GM12878 (cell line): ENCODE measurements around the gene ATXN1. TPM values are rescaled to one million over a fixed set of nuclear protein-coding genes. Genes with fewer than 3 reads are reported as not detected.

Source experiments
- ATAC-seq: fragments of 200-7000 bp; cut with Tn5 transposase; 3 replicates; pipeline ENCODE4 v1.9.1; 2020; ENCODE audit warnings: mild to moderate bottlenecking, moderate library complexity
- BruUV-seq: library from RNA; stranded (reverse); fragments of 400-500 nt; replicated peaks from 2 replicates; lab custom pipeline; 2021; lab: Mats Ljungman, UMichigan
- CTCF ChIA-PET: fragments of 300-600 bp; sonication (Branson Sonifier 250); formaldehyde crosslinking; extraction: SDS; loops from one replicate; lab custom pipeline; 2021; ENCODE audit warnings: inconsistent platforms; lab: Yijun Ruan, JAX
- POLR2A ChIA-PET: fragments of 350-600 bp; formaldehyde crosslinking; extraction: SDS; loops from one replicate; lab custom pipeline; 2021; ENCODE audit warnings: inconsistent platforms; lab: Charles Lee
- RAD21 ChIA-PET: fragments of 300-600 bp; sonication (Branson Sonifier 250); formaldehyde crosslinking; loops from one replicate; lab custom pipeline; 2023; ENCODE audit warnings: antibody characterized with exemption; ENCODE audit not compliant: unreplicated experiment; lab: Charles Lee
- SMC1A ChIA-PET: fragments of 300-600 bp; sonication (Branson Sonifier 250); formaldehyde crosslinking; loops from one replicate; lab custom pipeline; 2023; ENCODE audit not compliant: unreplicated experiment, uncharacterized antibody; lab: Charles Lee
- DNase-seq: peaks from one replicate; pipeline ENCODE4 v3.0.0-alpha.2; 2011; ENCODE audit warnings: low read depth, low spot score
- FAIRE-seq: peaks from 3 replicates; lab custom pipeline; 2011; peaks lifted over from hg19 to GRCh38; lab: Jason Lieb, UNC
- H2AFZ ChIP-seq: 2 replicates; pipeline ENCODE4 v1.6.0; 2011; ENCODE audit warnings: low read depth, low read length, control low read depth; ENCODE audit not compliant: control insufficient read depth
- H3K27ac ChIP-seq: 2 replicates; pipeline ENCODE4 v1.5.1; 2011; ENCODE audit warnings: control low read depth; ENCODE audit not compliant: control insufficient read depth, insufficient read depth
- H3K27me3 ChIP-seq, 2 experiments: replicated peaks in 1 of 2; 2 replicates each; pipeline versions ENCODE4 v1.6.0 to v1.6.1; 2011; ENCODE audit warnings: low read length in 1 of 2; ENCODE audit not compliant: control insufficient read depth in 2 of 2, insufficient read depth in 2 of 2
- H3K36me3 ChIP-seq, 2 experiments: 2 replicates each; pipeline ENCODE4 v1.5.1; 2011; ENCODE audit warnings: low read length in 1 of 2; ENCODE audit not compliant: control insufficient read depth in 2 of 2, insufficient read depth in 2 of 2
- H3K4me1 ChIP-seq: 2 replicates; pipeline ENCODE4 v1.6.1; 2011; ENCODE audit warnings: mild to moderate bottlenecking, low read length, moderate library complexity, mixed read lengths; ENCODE audit not compliant: control insufficient read depth, insufficient read depth
- H3K4me2 ChIP-seq: 2 replicates; pipeline ENCODE4 v1.6.0; 2011; ENCODE audit warnings: control low read depth; ENCODE audit not compliant: control insufficient read depth, insufficient read depth
- H3K4me3 ChIP-seq: fragments of 200-600 bp; sonication (generic); 2 replicates; pipeline ENCODE4 v1.5.1; 2016
- H3K79me2 ChIP-seq: 2 replicates; pipeline ENCODE4 v1.6.0; 2011; ENCODE audit warnings: low read length; ENCODE audit not compliant: control insufficient read depth, insufficient read depth
- H3K9ac ChIP-seq: 2 replicates; pipeline ENCODE4 v1.8.0; 2011; ENCODE audit warnings: low read length, control low read depth, mixed read lengths; ENCODE audit not compliant: control insufficient read depth, insufficient read depth
- H3K9me3 ChIP-seq: replicated peaks from 3 replicates; pipeline ENCODE4 v1.5.1; 2011; ENCODE audit warnings: mild to moderate bottlenecking, low read length; ENCODE audit not compliant: control insufficient read depth, insufficient read depth
- H4K20me1 ChIP-seq: 2 replicates; pipeline ENCODE4 v1.6.0; 2011; ENCODE audit not compliant: control insufficient read depth, insufficient read depth
- BACH1 ChIP-seq: fragments of 450-650 bp; IDR thresholded peaks from 2 replicates; pipeline ENCODE4 v1.6.1; 2017; ENCODE audit warnings: mild to moderate bottlenecking, borderline replicate concordance
- CREM ChIP-seq: IDR thresholded peaks from 2 replicates; pipeline ENCODE4 v1.6.1; 2014; ENCODE audit warnings: antibody characterized with exemption, low read depth
- FOS ChIP-seq: IDR thresholded peaks from 3 replicates; pipeline ENCODE4 v1.6.1; 2011; ENCODE audit warnings: borderline replicate concordance; ENCODE audit not compliant: insufficient read length; ENCODE audit errors: extremely low read depth
- NRF1 ChIP-seq: conservative IDR thresholded peaks from 2 replicates; pipeline ENCODE4 v1.6.1; 2011; ENCODE audit warnings: mild to moderate bottlenecking, low read depth, low read length, improper control_type of control experiment
- STAT1 ChIP-seq: fragments of 450-650 bp; conservative IDR thresholded peaks from 2 replicates; pipeline ENCODE4 v1.6.1; 2014; ENCODE audit warnings: antibody characterized with exemption, mild to moderate bottlenecking
- STAT3 ChIP-seq: IDR thresholded peaks from 2 replicates; pipeline ENCODE4 v1.6.1; 2011; ENCODE audit warnings: low read depth, low read length, improper control_type of control experiment
- ZNF622 ChIP-seq: fragments of 450-650 bp; IDR thresholded peaks from 2 replicates; pipeline ENCODE4 v1.6.1; 2017; ENCODE audit warnings: mild to moderate bottlenecking, inconsistent platforms
- ZZZ3 ChIP-seq: IDR thresholded peaks from 2 replicates; pipeline ENCODE4 v1.6.1; 2011; ENCODE audit warnings: low read depth; ENCODE audit not compliant: control insufficient read depth, insufficient read length
- WGBS: methylation state at CpG from one replicate; pipeline ENCODE4 v1.1.6; 2016; ENCODE audit warnings: low lambda C conversion rate; ENCODE audit not compliant: insufficient replicate concordance, insufficient coverage; ENCODE audit errors: missing lambda C conversion rate; 5-methylcytosine and 5-hydroxymethylcytosine counted together
- in situ Hi-C: fragments of 300-500 bp; cut with MboI; formaldehyde crosslinking; loops from 9 replicates; pipeline ENCODE4 v1.14.3; 2018; ENCODE audit warnings: mixed read lengths
- intact Hi-C: fragments of 100-400 bp; cut with micrococcal nuclease; formaldehyde crosslinking; loops from one replicate; pipeline ENCODE4 v1.14.2; 2022; ENCODE audit not compliant: unreplicated experiment
- polyA plus RNA-seq, 11 experiments: library from polyadenylated mRNA; depleted of rRNA in 4 of 11; unstranded in 6 of 11; stranded (reverse) in 5 of 11; fragments of >200 nt; fragmentation: Nextera tagmentation in 4 of 11; fragmentation: Illumina TruSeq in 1 of 11; extraction: Ambion mirVana in 4 of 11; extraction: Trizol in 1 of 11; gene quantifications; 1 replicate in 1 of 11; 2 replicates in 10 of 11; pipeline versions ENCODE4 v1.2.1 to v1.2.3, GENCODE V29; 2011 to 2016; ENCODE audit warnings: inconsistent platforms in 2 of 11, missing spikeins in 2 of 11, low read depth in 1 of 11
- total RNA-seq, 4 experiments: library from RNA; depleted of rRNA in 3 of 4; stranded (reverse); fragments of >200 nt in 3 of 4; fragmentation: Illumina TruSeq in 1 of 4; extraction: Trizol in 1 of 4; gene quantifications; 2 replicates each; pipeline versions ENCODE4 v1.2.1 to v1.2.3, GENCODE V29; 2013 to 2021
- TF ChIP-seq, protein P1 (sequence below): fragments of 450-650 bp; IDR thresholded peaks from 2 replicates; pipeline ENCODE4 v1.6.1; 2016; ENCODE audit warnings: mild to moderate bottlenecking
- TF ChIP-seq, protein P2 (sequence below): fragments of 450-650 bp; formaldehyde crosslinking; IDR thresholded peaks from 2 replicates; pipeline ENCODE4 v1.5.0; 2022; ENCODE audit warnings: mild to moderate bottlenecking, missing genetic modification characterization
- TF ChIP-seq, protein P3 (sequence below): IDR thresholded peaks from 2 replicates; pipeline ENCODE4 v1.6.1; 2011; ENCODE audit warnings: low read depth, low read length, improper control_type of control experiment, borderline replicate concordance

The ATXN1 gene
- total and polyA plus RNA-seq, 10 of the 15 experiments (the other 5 are each of a cell fraction or from before 2014, with no cell fraction given), result 12.2 to 51.2 (median 20.5) TPM

DNA sequence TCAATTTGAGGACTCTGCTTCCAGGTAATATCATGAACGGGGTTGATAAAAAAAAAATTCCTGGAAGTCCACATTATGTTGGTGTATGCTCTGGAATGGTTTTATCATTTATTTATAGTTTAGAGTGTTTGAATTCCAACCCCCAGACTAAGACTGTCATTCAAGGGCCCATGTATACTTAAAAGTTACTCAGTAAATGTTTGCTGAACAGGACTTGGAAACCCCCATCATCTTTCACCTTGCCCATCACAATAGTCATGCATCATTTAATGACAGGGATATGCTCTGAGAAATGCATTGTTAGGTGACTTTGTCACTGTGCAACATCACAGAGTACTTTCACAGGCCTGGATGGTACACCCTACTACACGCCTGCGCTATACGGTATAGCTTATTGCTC is 104.8 kb downstream of the ATXN1 start:
- peaks cover 3 to 4% of the 10 kb centered on the region in 2 experiments; a peak in 2 of 4 replicates for H3K36me3 ChIP-seq
- no peak overlapping the region for H2AFZ ChIP-seq
- intact Hi-C loops, result no loop called here
- no peak overlapping the region for H3K4me2 ChIP-seq
- no peak for DNase-seq
- H3K4me3 ChIP-seq, result no peak overlapping the region
- H3K4me1 ChIP-seq, result peaks cover 47% of the 10 kb centered on the region
- no peaks in the 10 kb centered on the region for H3K79me2 ChIP-seq
- no peak for FAIRE-seq
- no peak overlapping the region for H3K27ac ChIP-seq
- in situ Hi-C loops, result no loop called here
- ChIA-PET POLR2A (no interaction called here), SMC1A (interaction anchor here (2.3 kb wide), 1 partner anchor 12 kb away, joined by 9 read pairs; no protein-coding TSS in a partner anchor), CTCF (interaction anchor here (0.7 to 1.5 kb wide), 2 partner anchors 107 to 459 kb away, joined by 3 to 5 read pairs; no protein-coding TSS in a partner anchor), RAD21 (interaction anchor here (1.3 to 3.1 kb wide), 2 partner anchors 15 to 101 kb away, joined by 4 to 12 read pairs; no protein-coding TSS in a partner anchor)
- no peak overlapping the region for H3K9ac ChIP-seq
- peaks cover 2% of the 10 kb centered on the region; the same call in 2 of the 3 replicates for H3K9me3 ChIP-seq
- no peak for ATAC-seq
- TF ChIP-seq BACH1, result no peak
- TF ChIP-seq, protein P1, sequence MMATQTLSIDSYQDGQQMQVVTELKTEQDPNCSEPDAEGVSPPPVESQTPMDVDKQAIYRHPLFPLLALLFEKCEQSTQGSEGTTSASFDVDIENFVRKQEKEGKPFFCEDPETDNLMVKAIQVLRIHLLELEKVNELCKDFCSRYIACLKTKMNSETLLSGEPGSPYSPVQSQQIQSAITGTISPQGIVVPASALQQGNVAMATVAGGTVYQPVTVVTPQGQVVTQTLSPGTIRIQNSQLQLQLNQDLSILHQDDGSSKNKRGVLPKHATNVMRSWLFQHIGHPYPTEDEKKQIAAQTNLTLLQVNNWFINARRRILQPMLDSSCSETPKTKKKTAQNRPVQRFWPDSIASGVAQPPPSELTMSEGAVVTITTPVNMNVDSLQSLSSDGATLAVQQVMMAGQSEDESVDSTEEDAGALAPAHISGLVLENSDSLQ, result peak; percentile 42; the same call in 1 of the 2 replicates
- H3K27me3 ChIP-seq, result no peaks in the 10 kb centered on the region
- 96% methylated on average over 4 of the region's 4 CpGs for WGBS
- no peaks in the 10 kb centered on the region; the same call in 1 of the 2 replicates for H4K20me1 ChIP-seq
- TSS peak; percentile 14 for BruUV-seq

DNA sequence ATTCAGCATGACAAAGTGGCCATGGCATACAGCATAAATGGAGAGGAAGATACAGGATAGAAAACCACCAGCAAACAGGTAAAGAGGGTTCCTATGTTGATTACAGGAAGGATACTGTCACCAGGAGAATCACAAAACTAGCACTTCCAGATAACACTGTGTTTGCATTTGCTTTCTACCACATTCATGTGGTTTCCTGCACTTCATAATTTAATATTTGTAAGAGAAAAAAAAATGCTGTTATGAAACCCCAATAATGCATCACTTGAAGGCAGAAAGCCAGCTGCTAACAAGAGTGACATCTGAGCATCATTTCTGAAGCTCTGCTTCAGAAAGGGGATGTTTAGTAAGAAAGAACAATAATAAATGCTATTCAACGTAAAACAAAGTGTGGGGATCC is 106.6 kb downstream of the ATXN1 start:
- ChIA-PET RAD21 (interaction anchor here (1.2 to 2.0 kb wide), 3 partner anchors 14 to 53 kb away, joined by 4 to 5 read pairs (median 4); no protein-coding TSS in a partner anchor), SMC1A (interaction anchor here (0.6 to 1.3 kb wide), 4 partner anchors 54 to 166 kb away, joined by 3 read pairs; no protein-coding TSS in a partner anchor), POLR2A (interaction anchor here (0.5 kb wide), 2 partner anchors 11 to 76 kb away, joined by 3 read pairs; no protein-coding TSS in a partner anchor), CTCF (interaction anchor here (1.1 kb wide), 1 partner anchor 52 kb away, joined by 4 read pairs; no protein-coding TSS in a partner anchor)
- intact Hi-C loops, result loop anchor here (2.0 to 5.0 kb wide), 2 partner anchors 58 to 108 kb away; partner anchors contain the start of gene ATXN1
- in situ Hi-C loops, result no loop called here
- Histone ChIP-seq H4K20me1 (no peaks in the 10 kb centered on the region; the same call in 1 of the 2 replicates), H3K79me2 (no peaks in the 10 kb centered on the region), H3K4me1 (peaks cover 44% of the 10 kb centered on the region), H3K27me3 (no peaks in the 10 kb centered on the region), H3K9ac (no peak overlapping the region), H3K4me3 (no peak overlapping the region), H2AFZ (no peak overlapping the region), H3K27ac (no peak overlapping the region), H3K9me3 (no peaks in the 10 kb centered on the region), H3K36me3 (peaks cover 2 to 3% of the 10 kb centered on the region in 2 experiments; a peak in 1 of 4 replicates), H3K4me2 (no peak overlapping the region)
- 0% methylated on average over 1 of the region's 1 CpG for WGBS
- FAIRE-seq, result no peak
- ATAC-seq, result peak; percentile 48
- no TSS peak for BruUV-seq
- DNase-seq, result no peak
- TF ChIP-seq, protein P2, sequence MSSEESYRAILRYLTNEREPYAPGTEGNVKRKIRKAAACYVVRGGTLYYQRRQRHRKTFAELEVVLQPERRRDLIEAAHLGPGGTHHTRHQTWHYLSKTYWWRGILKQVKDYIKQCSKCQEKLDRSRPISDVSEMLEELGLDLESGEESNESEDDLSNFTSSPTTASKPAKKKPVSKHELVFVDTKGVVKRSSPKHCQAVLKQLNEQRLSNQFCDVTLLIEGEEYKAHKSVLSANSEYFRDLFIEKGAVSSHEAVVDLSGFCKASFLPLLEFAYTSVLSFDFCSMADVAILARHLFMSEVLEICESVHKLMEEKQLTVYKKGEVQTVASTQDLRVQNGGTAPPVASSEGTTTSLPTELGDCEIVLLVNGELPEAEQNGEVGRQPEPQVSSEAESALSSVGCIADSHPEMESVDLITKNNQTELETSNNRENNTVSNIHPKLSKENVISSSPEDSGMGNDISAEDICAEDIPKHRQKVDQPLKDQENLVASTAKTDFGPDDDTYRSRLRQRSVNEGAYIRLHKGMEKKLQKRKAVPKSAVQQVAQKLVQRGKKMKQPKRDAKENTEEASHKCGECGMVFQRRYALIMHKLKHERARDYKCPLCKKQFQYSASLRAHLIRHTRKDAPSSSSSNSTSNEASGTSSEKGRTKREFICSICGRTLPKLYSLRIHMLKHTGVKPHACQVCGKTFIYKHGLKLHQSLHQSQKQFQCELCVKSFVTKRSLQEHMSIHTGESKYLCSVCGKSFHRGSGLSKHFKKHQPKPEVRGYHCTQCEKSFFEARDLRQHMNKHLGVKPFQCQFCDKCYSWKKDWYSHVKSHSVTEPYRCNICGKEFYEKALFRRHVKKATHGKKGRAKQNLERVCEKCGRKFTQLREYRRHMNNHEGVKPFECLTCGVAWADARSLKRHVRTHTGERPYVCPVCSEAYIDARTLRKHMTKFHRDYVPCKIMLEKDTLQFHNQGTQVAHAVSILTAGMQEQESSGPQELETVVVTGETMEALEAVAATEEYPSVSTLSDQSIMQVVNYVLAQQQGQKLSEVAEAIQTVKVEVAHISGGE, result no peak
- TF ChIP-seq ZNF622, result no peak
- no peak for TF ChIP-seq FOS
- TF ChIP-seq, protein P3, sequence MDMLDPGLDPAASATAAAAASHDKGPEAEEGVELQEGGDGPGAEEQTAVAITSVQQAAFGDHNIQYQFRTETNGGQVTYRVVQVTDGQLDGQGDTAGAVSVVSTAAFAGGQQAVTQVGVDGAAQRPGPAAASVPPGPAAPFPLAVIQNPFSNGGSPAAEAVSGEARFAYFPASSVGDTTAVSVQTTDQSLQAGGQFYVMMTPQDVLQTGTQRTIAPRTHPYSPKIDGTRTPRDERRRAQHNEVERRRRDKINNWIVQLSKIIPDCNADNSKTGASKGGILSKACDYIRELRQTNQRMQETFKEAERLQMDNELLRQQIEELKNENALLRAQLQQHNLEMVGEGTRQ, result no peak
- TF ChIP-seq CREM, result peak; percentile 34; the same call in 1 of the 2 replicates
- TF ChIP-seq STAT3, result no peak
- no peak for TF ChIP-seq ZZZ3
- no peak for TF ChIP-seq STAT1
- no peak for TF ChIP-seq NRF1
